Thoracic aorta endothelial cell (primary cell): ENCODE data around the gene PITX1. TPM values are rescaled to one million over a fixed set of nuclear protein-coding genes. Genes with fewer than 3 reads are reported as not detected.

Source experiments
- total RNA-seq: library from RNA; depleted of rRNA; stranded (reverse); fragments of >200 nt; gene quantifications from 2 replicates; pipeline ENCODE4 v1.2.3, GENCODE V29; 2012

The PITX1 gene
- total RNA-seq: 0.57 and 0.93 TPM in 2 replicates

GRCh38 chr5:135033901-135034235 is at the start of gene PITX1:
Gene PITX1 (minus strand): TSS chr5:135034228. CDS start chr5:135033881, 347 bp downstream.

Other genes starting within 250 kb of the PITX1 start
- gene C5orf24, start 188.3 kb downstream of the PITX1 start, total RNA-seq: 79.9 and 84.0 TPM in 2 replicates
- 61.6 and 67.1 TPM in 2 replicates for gene TXNDC15, start 159.9 kb downstream of the PITX1 start, total RNA-seq
- 5.9 and 6.3 TPM in 2 replicates for gene PCBD2, start 129.1 kb downstream of the PITX1 start, total RNA-seq
- not detected in 2 replicates for gene CATSPER3, start 66.3 kb downstream of the PITX1 start, total RNA-seq